ENCODE results near the gene RERE. TPM values are rescaled to one million over a fixed set of nuclear protein-coding genes. Genes with fewer than 3 reads are reported as not detected.

Gene RERE
- total and polyA plus RNA-seq, 2 experiments from 2014 or later, result 148 to 170 TPM

- no peak for TF ChIP-seq POLR2AphosphoS5 (IDR thresholded peaks at IDR 0.05; ENCODE audit: low read depth)
Measured at GRCh38 chr1:8412183-8412831, 405.1 kb downstream of the RERE start (continued).

- no peak for ATAC-seq
Measured at GRCh38 chr1:8411803-8412182, 405.6 kb downstream of the RERE start.

More at GRCh38 chr1:8411803-8412182, 405.6 kb downstream of the RERE start:
- peaks cover 95% of the 10 kb centered on the region for H3K79me2 ChIP-seq (replicated peaks; ENCODE audit: insufficient read depth)
- H4K20me1 ChIP-seq (replicated peaks; ENCODE audit: insufficient read depth), result peaks cover 6% of the 10 kb centered on the region
- no peaks in the 10 kb centered on the region for H3K9me2 ChIP-seq (ENCODE audit: insufficient read depth)
- no peak overlapping the region for H3K4me3 Mint-ChIP-seq
- peaks cover 27% of the 10 kb centered on the region; the same call in 2 of the 3 replicates for H3K36me3 Mint-ChIP-seq (ENCODE audit: low read depth)
- peak overlapping the region; percentile 70 for H3K27ac ChIP-seq (ENCODE audit: low read depth)
- H3K4me3 ChIP-seq, result 0 out of 2 replicates have a peak overlapping the region, but pooled peaks have one; percentile 2
- H3K27ac Mint-ChIP-seq, result 0 out of 2 replicates have a peak overlapping the region, but pooled peaks have one; percentile 42
- no peak overlapping the region for H2AFZ ChIP-seq
- H3K4me1 ChIP-seq (ENCODE audit: insufficient read depth), result peaks cover 67% of the 10 kb centered on the region
- H3K36me3 ChIP-seq (ENCODE audit: insufficient read depth), result no peaks in the 10 kb centered on the region
- H3K27me3 Mint-ChIP-seq (ENCODE audit: insufficient read depth, low read depth, poor library complexity), result peaks cover 10% of the 10 kb centered on the region
- H3F3A ChIP-seq (replicated peaks; ENCODE audit: low read depth), result no peaks in the 10 kb centered on the region
- H3K27me3 ChIP-seq (ENCODE audit: insufficient read depth), result no peaks in the 10 kb centered on the region
- DNase-seq (ENCODE audit: low spot score), result no peak
- TF ChIP-seq CTCF (conservative IDR thresholded peaks at IDR 0.05; ENCODE audit: low read depth in 2 of 2) (no peak), ZNF114 (CRISPR knock-in tag; IDR thresholded peaks at IDR 0.05) (no peak), JUNB (IDR thresholded peaks at IDR 0.05; ENCODE audit: unreplicated experiment) (no peak), EZH2 (IDR thresholded peaks at IDR 0.05; ENCODE audit: low read depth, unreplicated experiment) (no peak), NANOG (IDR thresholded peaks at IDR 0.05; ENCODE audit: borderline replicate concordance) (no peak), STAT1 (IDR thresholded peaks at IDR 0.05; ENCODE audit: unreplicated experiment) (no peak), ETS1 (IDR thresholded peaks at IDR 0.05) (no peak), ZNF462 (CRISPR knock-in tag; IDR thresholded peaks at IDR 0.05) (no peak), ZNF331 (CRISPR knock-in tag; IDR thresholded peaks at IDR 0.05; ENCODE audit: low read depth) (no peak), CREB1 (CRISPR knock-in tag; IDR thresholded peaks at IDR 0.05; ENCODE audit: low read depth) (no peak), POLR2AphosphoS5 (IDR thresholded peaks at IDR 0.05; ENCODE audit: low read depth) (no peak), EZH2phosphoT487 (IDR thresholded peaks at IDR 0.05; ENCODE audit: unreplicated experiment) (no peak), REST (IDR thresholded peaks at IDR 0.05; ENCODE audit: unreplicated experiment) (no peak)
- H3K4me2 ChIP-seq, result peak overlapping the region; percentile 62
- peaks cover 62% of the 10 kb centered on the region for H3K4me1 Mint-ChIP-seq
- no peaks in the 10 kb centered on the region; the same call in 2 of the 3 replicates for H3K9me3 Mint-ChIP-seq
